Chondrocyte (in vitro differentiated cells): Measurements from ENCODE around the gene AP3M1. TPM values are rescaled to one million over a fixed set of nuclear protein-coding genes. Genes with fewer than 3 reads are reported as not detected.

Experiments used
- DNase-seq: peaks from one replicate; pipeline ENCODE4 v3.0.0; 2021; ENCODE audit warnings: mixed read lengths, low spot score
- H3K27ac Mint-ChIP-seq: one replicate; pipeline ENCODE4 v1.8.0; 2021; ENCODE audit warnings: mild to moderate bottlenecking, moderate library complexity, mixed read lengths; ENCODE audit not compliant: unreplicated experiment
- H3K27me3 Mint-ChIP-seq: 2 replicates; pipeline ENCODE4 v1.8.0; 2021; ENCODE audit warnings: low read depth, mixed read lengths
- H3K36me3 Mint-ChIP-seq: 2 replicates; pipeline ENCODE4 v1.8.0; 2021; ENCODE audit warnings: low read depth, mixed read lengths
- H3K4me1 Mint-ChIP-seq: 2 replicates; pipeline ENCODE4 v1.8.0; 2021; ENCODE audit warnings: low read depth, mild to moderate bottlenecking, mixed read lengths
- H3K4me3 Mint-ChIP-seq: one replicate; pipeline ENCODE4 v1.8.0; 2021; ENCODE audit warnings: mild to moderate bottlenecking, moderate library complexity, mixed read lengths; ENCODE audit not compliant: unreplicated experiment
- H3K9me3 Mint-ChIP-seq: 2 replicates; pipeline ENCODE4 v1.8.0; 2021; ENCODE audit warnings: low read depth, mixed read lengths
- CTCF ChIP-seq: fragments of 200-600 bp; sonication (generic); IDR thresholded peaks from 2 replicates; pipeline ENCODE4 v1.5.0; 2021; ENCODE audit warnings: antibody characterized with exemption, mild to moderate bottlenecking, moderate library complexity
- total RNA-seq: library from RNA; stranded (reverse); gene quantifications from 3 replicates; pipeline ENCODE4 v1.2.1, GENCODE V29; 2021

The AP3M1 gene
- total RNA-seq, 1 donor from 2014 or later, result 31.2 TPM

- no peak for DNase-seq
- H3K27ac Mint-ChIP-seq, result peak overlapping the region; percentile 91
- peaks cover 65% of the 10 kb centered on the region for H3K4me1 Mint-ChIP-seq
- no peaks in the 10 kb centered on the region for H3K9me3 Mint-ChIP-seq
- TF ChIP-seq CTCF, result no peak
- no peaks in the 10 kb centered on the region for H3K27me3 Mint-ChIP-seq
- H3K36me3 Mint-ChIP-seq, result peaks cover 31% of the 10 kb centered on the region
- peak overlapping the region; percentile 33 for H3K4me3 Mint-ChIP-seq
These were observed 71.3 kb downstream of the AP3M1 start for GRCh38 chr10:74079028-74079935.

DNA sequence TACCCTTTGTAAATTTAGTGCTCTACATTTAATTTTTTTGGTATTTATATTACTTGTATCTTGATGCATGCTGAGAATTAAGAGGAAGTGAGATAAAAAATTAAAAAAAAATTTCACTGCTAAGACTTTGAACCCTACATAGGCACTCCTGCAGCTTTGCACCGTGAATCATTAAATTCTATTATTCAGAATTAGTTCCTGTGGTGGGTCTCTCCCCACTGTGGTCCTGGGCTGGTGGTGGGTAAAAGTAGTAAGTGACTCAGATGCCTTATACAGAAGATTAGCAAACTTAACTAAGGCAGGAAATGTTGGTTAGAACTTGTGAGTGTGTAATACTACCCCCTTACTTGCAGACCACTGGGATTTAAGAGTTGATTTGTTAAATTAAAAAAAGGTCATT lies 72.6 kb downstream of the AP3M1 start:
- no peaks in the 10 kb centered on the region for H3K27me3 Mint-ChIP-seq
- peaks cover 38% of the 10 kb centered on the region for H3K36me3 Mint-ChIP-seq
- no peak for TF ChIP-seq CTCF
- no peak overlapping the region for H3K4me3 Mint-ChIP-seq
- peak overlapping the region; percentile 91 for H3K27ac Mint-ChIP-seq
- no peaks in the 10 kb centered on the region for H3K9me3 Mint-ChIP-seq
- no peak for DNase-seq
- peaks cover 75% of the 10 kb centered on the region for H3K4me1 Mint-ChIP-seq

- Mint-ChIP-seq H3K27ac (peak overlapping the region; percentile 91), H3K4me3 (no peak overlapping the region), H3K36me3 (peaks cover 40% of the 10 kb centered on the region), H3K9me3 (no peaks in the 10 kb centered on the region), H3K4me1 (peaks cover 80% of the 10 kb centered on the region), H3K27me3 (no peaks in the 10 kb centered on the region)
- no peak for DNase-seq
- TF ChIP-seq CTCF, result no peak
These were observed 73.2 kb downstream of the AP3M1 start for GRCh38 chr10:74077416-74077815.

DNA sequence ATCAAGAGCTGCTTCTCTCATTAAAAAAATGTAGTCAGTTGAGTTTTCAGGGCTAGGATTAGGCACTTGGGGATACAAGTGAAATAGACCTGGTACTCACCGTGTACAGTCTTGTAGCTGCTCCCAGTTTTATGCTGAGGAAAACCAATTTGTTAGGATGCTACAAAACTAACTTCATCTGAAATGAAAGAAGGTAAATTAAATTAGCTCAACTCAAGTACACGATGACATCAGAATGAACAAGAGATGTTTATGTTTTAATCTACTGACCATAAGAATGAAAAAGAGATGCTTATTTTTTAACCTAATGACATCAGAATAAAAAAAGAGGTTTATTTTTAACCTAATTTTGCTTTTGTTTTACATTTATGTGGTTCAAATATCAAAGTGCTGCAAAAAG lies 73.7 kb downstream of the AP3M1 start:
- Mint-ChIP-seq H3K27ac (no peak overlapping the region), H3K36me3 (peaks cover 37% of the 10 kb centered on the region), H3K4me1 (peaks cover 80% of the 10 kb centered on the region), H3K27me3 (no peaks in the 10 kb centered on the region), H3K4me3 (no peak overlapping the region), H3K9me3 (no peaks in the 10 kb centered on the region)
- TF ChIP-seq CTCF, result no peak
- no peak for DNase-seq

DNA sequence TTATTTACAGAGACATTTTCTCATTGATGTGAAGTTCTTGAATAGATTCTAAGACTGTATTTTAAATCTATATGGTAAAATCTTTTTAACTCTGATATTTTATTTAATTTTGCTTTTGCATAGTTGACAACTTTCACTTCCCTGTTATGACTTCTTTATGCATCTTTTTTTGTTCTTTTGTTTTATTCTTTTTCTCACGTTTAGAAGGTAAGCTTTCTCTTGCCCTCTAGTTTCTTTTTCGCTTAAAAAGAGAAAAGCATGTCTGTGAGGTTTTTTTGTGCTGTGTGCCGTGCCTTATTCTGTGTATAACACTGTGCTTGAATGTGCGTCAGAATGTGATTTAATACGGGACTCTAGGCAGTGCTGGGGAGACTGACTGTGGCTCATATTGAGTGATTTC lies 74.7 kb downstream of the AP3M1 start:
- no peak for TF ChIP-seq CTCF
- Mint-ChIP-seq H3K9me3 (no peaks in the 10 kb centered on the region), H3K27me3 (no peaks in the 10 kb centered on the region), H3K27ac (peak overlapping the region; percentile 85), H3K4me1 (peaks cover 81% of the 10 kb centered on the region), H3K4me3 (no peak overlapping the region), H3K36me3 (peaks cover 38% of the 10 kb centered on the region)
- no peak for DNase-seq
